ENCODE measurements around the gene PTPRN2. TPM values are rescaled to one million over a fixed set of nuclear protein-coding genes. Genes with fewer than 3 reads are reported as not detected.

The PTPRN2 gene
- total and polyA plus RNA-seq, 2 of the 8 experiments (the other 6 are each of a cell fraction or from before 2014, with no cell fraction given): 2.6 to 4.5 TPM

- Histone ChIP-seq H4K5ac (ENCODE audit: insufficient read length, low read depth, low read length) (no peak overlapping the region), H3K4me3 (ENCODE audit: extremely low read depth in 1 of 4, insufficient read depth in 2 of 4, low read depth in 3 of 4, low read length in 4 of 4) (no peak overlapping the region), H2AFZ (ENCODE audit: low read length) (no peak overlapping the region), H3K4ac (replicated peaks; ENCODE audit: insufficient read length, low read depth, low read length) (no peak overlapping the region), H2AK5ac (ENCODE audit: low read depth, low read length) (no peak overlapping the region), H2BK15ac (ENCODE audit: low read length) (0 out of 2 replicates have a peak overlapping the region, but pooled peaks have one; percentile 46), H3K56ac (replicated peaks; ENCODE audit: insufficient read length, low read depth, low read length) (no peak overlapping the region), H4K8ac (ENCODE audit: extremely low read depth, insufficient read depth, low read length) (peak overlapping the region; percentile 82), H3K36me3 (ENCODE audit: control insufficient read depth in 2 of 4, insufficient read depth in 4 of 4, low read length in 3 of 4) (no peaks in the 10 kb centered on the region), H3K27me3 (replicated peaks in 1 of 4; ENCODE audit: control insufficient read depth in 3 of 4, extremely low read depth in 1 of 4, insufficient read depth in 3 of 4, low read length in 3 of 4) (no peaks in the 10 kb centered on the region), H3K18ac (ENCODE audit: extremely low read depth, low read length) (no peak overlapping the region), H3K14ac (ENCODE audit: insufficient read length) (no peak overlapping the region), H3K9me3 (ENCODE audit: insufficient read depth in 2 of 2, low read depth in 1 of 2, low read length in 1 of 2) (peaks cover 0 to 10% of the 10 kb centered on the region in 2 experiments; a peak in 1 of 4 replicates), H3K79me2 (ENCODE audit: control insufficient read depth in 1 of 2, insufficient read depth in 2 of 2, low read length in 2 of 2) (no peaks in the 10 kb centered on the region), H4K20me1 (replicated peaks in 1 of 2; ENCODE audit: control insufficient read depth in 1 of 2, insufficient read depth in 2 of 2, low read length in 2 of 2) (peaks cover 0 to 8% of the 10 kb centered on the region in 2 experiments), H2BK12ac (ENCODE audit: low read depth, low read length) (0 out of 2 replicates have a peak overlapping the region, but pooled peaks have one; percentile 60), H4K91ac (replicated peaks; ENCODE audit: insufficient read length, low read length) (peak overlapping the region; percentile 57), H3K9ac (replicated peaks in 1 of 4; ENCODE audit: extremely low read depth in 1 of 4, low read depth in 3 of 4, low read length in 3 of 4) (no peak overlapping the region), H3K79me1 (ENCODE audit: low read depth, low read length) (no peaks in the 10 kb centered on the region), H2BK5ac (ENCODE audit: low read depth, low read length) (0 out of 2 replicates have a peak overlapping the region, but pooled peaks have one; percentile 35), H3K23ac (ENCODE audit: insufficient read length) (no peak overlapping the region), H2BK20ac (ENCODE audit: low read length) (no peak overlapping the region), H2BK120ac (replicated peaks; ENCODE audit: low read depth, low read length) (no peak overlapping the region), H3K4me2 (ENCODE audit: insufficient read depth in 1 of 2, low read depth in 2 of 2, low read length in 2 of 2) (no peak overlapping the region), H3K27ac (ENCODE audit: low read depth, low read length) (no peak overlapping the region), H3K4me1 (replicated peaks in 1 of 4; ENCODE audit: control insufficient read depth in 3 of 4, insufficient read depth in 4 of 4, low read length in 3 of 4) (peaks cover 0 to 7% (median 0%) of the 10 kb centered on the region in 4 experiments; a peak in 4 of 7 replicates), H3K23me2 (ENCODE audit: low read depth, low read length) (peaks cover 19% of the 10 kb centered on the region; the same call in 1 of the 2 replicates)
- FAIRE-seq: no peak
- TF ChIP-seq NANOG (IDR thresholded peaks at IDR 0.05; ENCODE audit: insufficient read depth, low read depth, low read length, poor library complexity, severe bottlenecking) (no peak), SIRT6 (IDR thresholded peaks at IDR 0.05; ENCODE audit: low read length) (no peak), TAF7 (optimal IDR thresholded peaks at IDR 0.05; ENCODE audit: borderline replicate concordance, low read depth, low read length) (no peak), RNF2 (IDR thresholded peaks at IDR 0.05; ENCODE audit: borderline replicate concordance, low read depth, low read length, missing control alignments, poor library complexity, severe bottlenecking) (no peak), USF2 (IDR thresholded peaks at IDR 0.05; ENCODE audit: low read length) (no peak), TAF1 (IDR thresholded peaks at IDR 0.05; ENCODE audit: low read depth, low read length) (no peak), EP300 (IDR thresholded peaks at IDR 0.05; ENCODE audit: borderline replicate concordance in 1 of 2, low read depth in 2 of 2, low read length in 2 of 2) (no peak)
- CTCF ChIA-PET (ENCODE audit: partially characterized antibody): interaction anchor here (0.8 to 2.0 kb wide), 5 partner anchors 21 to 203 kb away, joined by 3 to 4 read pairs (median 3); no protein-coding TSS in a partner anchor
- 82% methylated on average over 23 of the region's 25 CpGs; no CpG with 5 or more reads in 1 of the 2 experiments for WGBS, 2 experiments (ENCODE audit: extremely low coverage in 1 of 2, insufficient coverage in 1 of 2, insufficient read length in 1 of 2, insufficient replicate concordance in 2 of 2, low coverage in 1 of 2, low lambda C conversion rate in 2 of 2, missing lambda C conversion rate in 1 of 2)
- POLR2A ChIA-PET (ENCODE audit: partially characterized antibody): interaction anchor here (0.7 to 1.1 kb wide), 3 partner anchors 23 to 82 kb away, joined by 3 read pairs; no protein-coding TSS in a partner anchor
- no peak for DNase-seq (ENCODE audit: low read depth in 1 of 2, low spot score in 2 of 2)
Measured at GRCh38 chr7:158444501-158445420, 142.9 kb downstream of the PTPRN2 start.

All from H1 (cell line).